GM21717 (cell line): ENCODE measurements around the gene TPSB2.

Experiments used
- ATAC-seq: cut with Tn5 transposase; IDR thresholded peaks from one replicate; pipeline ENCODE4 v1.9.1; 2021; ENCODE audit warnings: mild to moderate bottlenecking, moderate library complexity; ENCODE audit not compliant: unreplicated experiment

Gene TPSB2

DNA sequence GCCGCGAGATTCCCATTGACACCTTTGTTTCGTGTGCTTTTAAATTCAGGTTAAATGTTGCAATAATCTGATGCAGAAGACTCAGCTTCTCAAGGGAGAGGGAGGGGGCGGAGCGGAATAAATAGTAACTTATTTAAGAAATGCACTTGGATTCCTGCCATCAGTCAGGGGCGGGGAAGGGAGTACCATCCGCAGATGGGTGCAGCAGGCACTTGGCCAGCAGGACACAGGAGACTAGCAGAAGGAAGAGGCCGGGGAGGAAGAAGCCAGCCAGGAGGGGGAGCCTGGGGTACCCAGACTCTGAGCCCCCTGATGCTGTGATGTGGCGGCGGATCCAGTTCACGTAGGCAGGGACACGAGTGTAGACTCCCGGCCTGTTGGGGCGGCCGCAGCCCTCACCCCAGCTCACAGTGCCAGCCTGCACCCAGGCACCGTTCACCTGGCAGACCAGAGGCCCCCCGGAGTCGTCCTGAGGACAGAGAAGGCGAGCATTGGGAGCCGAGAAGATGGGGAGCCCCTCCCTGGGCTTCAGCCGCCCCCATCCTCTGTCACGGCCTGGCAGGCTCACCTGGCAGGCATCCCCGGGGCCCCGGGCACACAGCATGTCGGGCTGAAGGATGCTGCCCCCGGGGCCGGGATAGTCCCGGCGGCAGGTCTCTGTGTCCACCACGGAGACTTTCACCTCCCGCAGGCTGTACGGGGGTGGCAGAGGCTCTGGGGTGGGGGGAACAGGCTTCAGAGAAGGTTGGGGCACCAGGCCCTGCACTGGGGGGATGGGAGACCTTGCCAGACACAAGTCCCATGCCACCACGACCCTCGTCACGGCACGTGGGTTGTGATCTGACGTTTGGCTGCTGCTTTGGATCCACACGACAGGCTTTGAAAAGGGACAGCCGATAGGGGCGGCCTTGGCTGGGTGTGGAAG, 8.1 kb downstream of the TPSB2 start:
- no peak for ATAC-seq

DNA sequence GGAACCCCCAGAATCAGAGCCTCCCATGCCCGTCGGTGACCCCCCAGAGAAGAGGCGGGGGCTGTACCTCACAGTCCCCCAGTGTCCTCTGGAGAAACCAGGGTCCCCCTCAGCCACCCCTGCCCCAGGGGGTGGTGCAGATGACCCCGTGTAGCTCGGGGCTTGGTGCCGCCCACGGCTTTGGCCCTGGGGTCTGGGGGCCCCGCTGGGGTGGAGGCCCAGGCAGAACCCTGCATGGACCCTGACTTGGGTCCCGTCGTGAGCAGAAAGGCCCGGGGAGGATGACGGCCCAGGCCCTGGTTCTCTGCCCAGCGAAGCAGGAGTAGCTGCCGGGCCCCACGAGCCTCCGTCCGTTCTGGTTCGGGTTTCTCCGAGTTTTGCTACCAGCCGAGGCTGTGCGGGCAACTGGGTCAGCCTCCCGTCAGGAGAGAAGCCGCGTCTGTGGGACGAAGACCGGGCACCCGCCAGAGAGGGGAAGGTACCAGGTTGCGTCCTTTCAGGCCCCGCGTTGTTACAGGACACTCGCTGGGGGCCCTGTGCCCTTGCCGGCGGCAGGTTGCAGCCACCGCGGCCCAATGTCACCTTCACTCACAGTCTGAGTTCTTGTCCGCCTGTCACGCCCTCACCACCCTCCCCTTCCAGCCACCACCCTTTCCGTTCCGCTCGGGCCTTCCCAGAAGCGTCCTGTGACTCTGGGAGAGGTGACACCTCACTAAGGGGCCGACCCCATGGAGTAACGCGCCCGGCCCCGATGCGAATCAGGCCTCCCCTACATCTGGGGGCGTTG, 8.9 kb downstream of the TPSB2 start:
- ATAC-seq: no peak

DNA sequence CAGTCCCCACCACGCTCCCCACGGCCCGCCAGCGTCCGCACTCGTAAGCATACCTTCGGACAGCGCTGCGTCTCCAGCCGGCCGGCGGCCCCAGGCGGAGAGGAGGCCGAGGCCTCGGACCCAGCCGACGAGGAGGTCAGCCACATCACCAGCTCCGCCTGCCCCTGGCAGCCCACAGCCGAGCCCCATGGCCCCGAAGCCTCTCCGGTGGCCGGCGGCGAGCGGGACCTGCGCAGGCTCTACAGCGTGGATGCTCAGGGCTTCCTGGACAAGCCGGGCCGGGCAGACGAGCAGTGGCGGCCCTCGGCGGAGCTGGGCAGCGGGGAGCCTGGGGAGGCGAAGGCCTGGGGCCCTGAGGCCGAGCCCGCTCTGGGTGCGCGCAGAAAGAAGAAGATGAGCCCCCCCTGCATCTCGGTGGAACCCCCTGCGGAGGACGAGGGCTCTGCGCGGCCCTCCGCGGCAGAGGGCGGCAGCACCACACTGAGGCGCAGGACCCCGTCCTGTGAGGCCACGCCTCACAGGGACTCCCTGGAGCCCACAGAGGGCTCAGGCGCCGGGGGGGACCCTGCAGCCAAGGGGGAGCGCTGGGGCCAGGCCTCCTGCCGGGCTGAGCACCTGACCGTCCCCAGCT, 9.8 kb downstream of the TPSB2 start:
- ATAC-seq: no peak

DNA sequence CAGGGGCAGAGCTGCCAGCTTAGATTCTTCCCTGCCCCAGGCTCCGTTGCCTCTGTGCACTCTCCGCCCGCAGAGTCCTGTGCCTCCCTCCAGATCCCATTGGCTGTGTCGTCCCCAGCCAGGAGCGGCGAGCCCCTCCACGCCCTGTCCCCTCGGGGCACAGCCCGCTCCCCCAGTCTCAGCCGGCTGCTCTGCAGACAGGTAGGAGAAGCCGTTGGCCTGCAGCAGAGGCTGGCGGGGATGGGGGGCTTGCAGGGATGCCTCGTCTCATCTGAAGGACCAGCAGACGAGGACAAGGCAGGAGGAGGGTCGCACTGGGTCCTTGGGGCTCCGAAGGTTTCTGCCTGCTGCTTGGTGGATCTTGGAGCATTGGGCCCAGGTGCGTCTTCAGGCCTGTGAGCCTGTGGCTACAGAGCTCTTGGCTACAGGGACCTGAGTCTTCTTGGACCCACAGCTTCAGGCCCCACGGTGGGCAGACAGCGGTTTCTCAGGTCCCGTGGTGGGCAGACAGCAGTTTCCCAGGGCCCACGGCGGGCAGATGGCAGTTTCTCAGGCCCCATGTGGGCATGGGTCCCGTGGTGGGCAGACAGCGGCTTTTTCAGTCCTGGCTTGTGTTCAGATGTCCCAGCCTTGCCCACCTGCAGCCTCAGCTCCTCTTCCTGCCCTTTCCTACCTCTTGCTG, 10.9 kb downstream of the TPSB2 start:
- ATAC-seq: no peak

DNA sequence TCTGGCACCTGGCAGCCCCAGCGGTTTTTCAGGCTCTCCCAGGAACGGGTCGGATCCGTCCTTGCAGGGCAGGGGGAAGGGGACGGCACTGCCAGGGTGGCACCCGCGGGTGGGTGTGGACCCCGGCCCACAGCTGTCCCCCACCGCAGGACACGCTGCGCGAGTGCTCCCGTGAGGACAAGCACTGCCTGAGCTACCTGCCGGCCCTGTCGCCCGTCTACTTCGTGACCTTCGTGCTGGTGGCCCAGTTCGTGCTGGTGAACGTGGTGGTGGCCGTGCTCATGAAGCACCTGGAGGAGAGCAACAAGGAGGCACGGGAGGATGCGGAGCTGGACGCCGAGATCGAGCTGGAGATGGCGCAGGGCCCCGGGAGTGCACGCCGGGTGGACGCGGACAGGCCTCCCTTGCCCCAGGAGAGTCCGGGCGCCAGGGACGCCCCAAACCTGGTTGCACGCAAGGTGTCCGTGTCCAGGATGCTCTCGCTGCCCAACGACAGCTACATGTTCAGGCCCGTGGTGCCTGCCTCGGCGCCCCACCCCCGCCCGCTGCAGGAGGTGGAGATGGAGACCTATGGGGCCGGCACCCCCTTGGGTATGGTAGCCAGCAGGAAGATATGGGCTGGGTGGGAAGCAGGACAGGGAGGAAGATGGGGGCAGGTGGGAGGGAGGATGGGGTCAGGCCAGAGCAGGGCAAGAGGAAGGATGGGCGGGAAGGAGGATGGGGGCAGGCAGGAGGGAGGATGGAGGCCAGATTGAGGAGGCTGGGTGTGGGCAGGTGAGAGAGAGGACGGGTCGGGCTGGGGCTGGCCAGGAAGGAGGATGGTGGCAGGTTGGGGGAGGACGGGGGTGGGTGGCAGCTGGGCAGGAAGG, 11.7 kb downstream of the TPSB2 start:
- no peak for ATAC-seq

DNA sequence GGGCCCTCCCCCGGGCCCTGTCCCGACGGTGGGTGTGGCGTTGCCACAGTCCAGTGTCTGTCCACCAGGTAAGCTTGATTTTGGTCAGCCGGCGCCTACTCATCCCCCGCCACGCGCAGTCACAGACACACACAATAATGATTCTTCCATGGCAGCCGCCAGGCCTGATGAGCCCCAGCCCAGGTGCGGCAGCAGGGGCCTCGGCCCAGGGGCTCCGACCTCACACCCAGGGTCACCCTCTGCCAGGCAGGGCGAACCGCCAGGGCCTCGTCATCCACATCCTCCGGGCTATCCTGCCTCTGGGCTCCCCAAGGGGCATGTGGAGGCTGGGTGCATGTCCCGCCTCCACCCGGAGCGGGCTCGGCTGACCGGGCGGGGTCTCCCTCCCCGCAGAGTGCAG, 12.5 kb downstream of the TPSB2 start:
- no peak for ATAC-seq

DNA sequence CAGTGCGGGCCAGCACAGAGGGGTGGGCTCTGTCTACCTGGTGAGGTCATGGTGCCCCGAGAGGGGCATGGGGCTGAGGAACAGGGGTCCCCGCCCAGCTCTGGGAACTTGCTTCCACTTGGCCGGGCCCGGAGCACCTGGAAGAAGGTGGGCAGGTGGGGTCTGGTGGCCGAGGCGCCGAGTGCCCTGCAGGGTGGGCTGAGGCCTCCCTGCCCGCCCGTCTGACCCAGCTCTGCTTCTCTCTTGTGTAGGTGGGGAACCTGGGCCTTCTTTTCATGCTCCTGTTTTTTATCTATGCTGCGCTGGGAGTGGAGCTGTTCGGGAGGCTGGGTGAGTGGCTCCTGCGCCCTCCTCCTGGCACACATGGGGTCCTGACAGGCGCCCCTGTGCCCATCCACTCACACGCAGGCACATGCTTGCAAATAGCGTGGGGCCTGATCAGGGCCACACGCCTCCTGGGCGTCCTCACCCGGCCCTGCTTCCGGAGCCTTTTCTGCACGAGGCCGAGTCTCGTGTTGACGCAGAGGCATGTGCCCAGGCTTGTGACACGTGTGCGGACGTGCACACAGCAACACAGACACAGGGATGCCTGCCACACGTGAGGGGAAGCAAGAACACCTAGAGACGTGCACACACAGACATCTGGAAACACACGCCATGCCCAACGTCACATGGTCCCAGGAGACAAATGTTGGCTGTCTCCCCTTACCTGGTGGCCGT, 13.1 kb downstream of the TPSB2 start:
- ATAC-seq: no peak

DNA sequence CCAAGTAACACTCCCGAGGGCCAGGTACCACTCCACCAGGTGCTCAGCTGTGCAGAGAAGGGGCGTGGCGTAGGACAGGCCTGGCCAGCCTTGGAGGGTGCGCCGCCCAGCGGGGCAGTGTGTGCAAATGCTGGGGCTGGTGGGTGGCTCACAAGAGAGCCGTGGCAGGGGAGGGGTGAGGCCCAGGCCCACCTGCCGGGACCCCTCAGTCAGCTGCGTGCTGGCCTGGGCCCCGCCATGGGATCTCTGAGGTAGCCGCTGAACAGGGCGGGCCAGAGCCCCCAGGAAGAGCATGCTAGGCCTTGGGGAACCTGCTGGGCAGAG, 13.7 kb downstream of the TPSB2 start:
- no peak for ATAC-seq

DNA sequence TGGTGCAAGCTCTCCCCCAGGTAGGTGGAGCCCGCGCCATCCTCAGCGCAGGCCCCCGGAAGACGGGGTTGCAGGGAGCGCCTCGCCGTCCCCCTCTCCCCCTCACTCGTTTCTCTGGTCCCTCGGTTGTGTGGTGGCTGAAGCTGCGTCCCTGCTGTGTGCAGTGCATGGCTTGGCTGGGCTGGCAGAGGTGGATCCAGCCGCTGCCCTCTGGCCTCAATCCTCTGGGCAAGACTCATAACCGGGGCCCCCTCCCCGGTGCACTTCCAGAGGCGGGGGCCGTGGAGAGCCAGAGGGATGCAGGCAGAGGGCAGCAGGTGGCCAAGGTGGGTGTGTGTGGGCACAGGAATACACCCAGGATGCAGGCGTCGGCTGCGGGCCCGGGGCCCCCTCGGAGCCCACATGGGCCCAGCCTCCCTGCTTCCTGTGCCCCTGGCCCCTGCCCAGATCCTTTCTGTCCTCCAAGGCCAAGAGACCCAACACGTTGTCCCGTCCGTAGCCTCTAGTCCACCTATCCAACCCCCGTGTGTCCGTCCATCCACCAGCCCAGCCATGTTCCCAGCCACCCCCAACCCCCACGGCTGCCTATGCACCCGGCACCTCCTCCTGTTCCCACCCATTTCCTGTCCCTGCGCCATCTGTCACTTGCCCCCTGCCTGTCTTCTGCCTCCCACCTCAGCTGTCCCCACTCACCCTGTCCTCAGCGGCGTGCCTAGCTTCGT, 14.2 kb downstream of the TPSB2 start:
- ATAC-seq: no peak

DNA sequence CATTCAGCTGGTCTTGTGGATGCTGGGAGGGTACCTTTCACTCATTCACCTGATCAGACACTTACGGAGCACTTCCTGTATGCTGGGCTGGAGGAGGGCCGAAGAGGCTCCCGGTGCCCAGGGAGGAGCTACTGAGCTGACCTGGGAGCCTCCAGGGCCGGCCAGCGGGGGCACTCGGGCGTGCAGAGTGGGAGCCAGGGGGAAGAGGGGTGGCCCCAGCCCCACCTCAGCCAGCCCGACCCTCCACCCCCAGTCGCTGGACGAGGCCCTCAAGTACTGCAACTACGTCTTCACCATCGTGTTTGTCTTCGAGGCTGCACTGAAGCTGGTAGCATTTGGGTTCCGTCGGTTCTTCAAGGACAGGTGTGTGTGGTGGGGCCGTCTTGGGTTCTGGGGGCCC, 15.3 kb downstream of the TPSB2 start:
- no peak for ATAC-seq

DNA sequence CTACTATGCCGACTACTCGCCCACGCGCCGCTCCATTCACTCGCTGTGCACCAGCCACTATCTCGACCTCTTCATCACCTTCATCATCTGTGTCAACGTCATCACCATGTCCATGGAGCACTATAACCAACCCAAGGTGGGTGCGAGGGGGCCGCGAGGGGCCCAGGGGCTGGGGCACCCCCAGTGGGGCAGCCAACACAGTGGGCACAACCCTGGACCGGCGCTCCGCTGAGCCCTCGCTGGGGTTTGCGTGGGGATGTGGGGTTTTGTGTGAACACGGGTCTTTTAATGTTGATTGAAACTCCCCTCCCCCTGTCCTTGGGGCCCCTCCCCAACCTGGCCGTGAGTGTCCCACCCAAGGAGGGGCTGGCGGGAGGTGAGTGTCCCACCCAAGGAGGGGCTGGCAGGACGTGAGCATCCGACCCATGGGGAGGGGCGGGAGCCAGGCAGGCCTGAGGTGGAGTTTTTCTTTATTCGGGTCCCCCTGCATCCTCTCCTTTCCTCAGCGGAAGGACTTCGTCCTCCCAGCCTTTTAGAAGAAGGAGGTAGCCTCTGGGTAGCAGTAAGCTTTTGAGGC, 16.1 kb downstream of the TPSB2 start:
- no peak for ATAC-seq

DNA sequence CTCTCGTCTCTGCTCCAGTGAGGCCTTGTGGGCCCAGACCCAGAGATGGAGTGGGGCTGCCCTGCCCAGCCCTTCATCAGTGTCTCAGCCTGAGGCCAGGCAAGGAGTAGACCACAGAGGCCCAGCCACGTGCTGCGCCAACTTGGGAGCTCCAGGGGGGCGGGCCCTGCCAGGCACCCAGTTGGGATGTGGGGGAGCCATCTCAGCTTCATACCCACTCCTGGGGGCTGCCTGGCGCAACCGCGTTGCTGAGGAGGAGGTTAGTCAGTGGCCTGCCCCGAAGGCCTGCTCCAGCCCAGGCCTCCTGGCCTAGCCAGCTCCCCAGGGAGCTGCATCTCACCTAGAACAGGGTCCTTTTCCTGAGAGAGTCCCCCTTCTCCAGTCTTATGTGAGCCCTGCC, 16.8 kb downstream of the TPSB2 start:
- no peak for ATAC-seq

DNA sequence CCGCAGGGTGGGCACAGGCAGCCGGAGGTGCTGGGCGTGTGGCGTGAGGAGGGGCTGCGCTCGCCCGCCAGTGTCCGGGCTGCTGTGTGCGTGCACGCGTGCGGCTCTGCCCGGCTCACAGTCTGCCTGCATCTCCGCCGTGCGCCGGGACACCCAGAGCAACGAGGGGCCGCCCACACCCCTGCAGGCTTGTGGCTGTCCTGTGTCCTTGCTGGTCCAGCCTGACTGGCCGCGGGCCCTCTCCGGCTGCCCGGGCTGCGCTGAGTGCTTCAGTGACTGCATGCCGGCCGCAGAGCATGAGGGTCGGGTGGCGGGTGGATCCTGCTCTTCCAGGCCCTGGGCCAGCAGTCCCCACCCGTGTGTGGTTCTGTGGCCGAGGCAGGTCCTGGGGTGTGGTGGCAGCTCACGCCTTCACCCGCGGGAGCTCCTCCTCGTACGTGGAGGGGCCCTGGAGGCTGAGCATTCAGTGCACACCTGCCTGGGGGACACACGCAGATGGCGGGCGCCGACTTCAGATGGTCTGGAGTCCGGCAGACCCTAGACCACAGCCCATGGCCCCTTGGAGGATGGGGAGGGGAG, 17.3 kb downstream of the TPSB2 start:
- no peak for ATAC-seq

DNA sequence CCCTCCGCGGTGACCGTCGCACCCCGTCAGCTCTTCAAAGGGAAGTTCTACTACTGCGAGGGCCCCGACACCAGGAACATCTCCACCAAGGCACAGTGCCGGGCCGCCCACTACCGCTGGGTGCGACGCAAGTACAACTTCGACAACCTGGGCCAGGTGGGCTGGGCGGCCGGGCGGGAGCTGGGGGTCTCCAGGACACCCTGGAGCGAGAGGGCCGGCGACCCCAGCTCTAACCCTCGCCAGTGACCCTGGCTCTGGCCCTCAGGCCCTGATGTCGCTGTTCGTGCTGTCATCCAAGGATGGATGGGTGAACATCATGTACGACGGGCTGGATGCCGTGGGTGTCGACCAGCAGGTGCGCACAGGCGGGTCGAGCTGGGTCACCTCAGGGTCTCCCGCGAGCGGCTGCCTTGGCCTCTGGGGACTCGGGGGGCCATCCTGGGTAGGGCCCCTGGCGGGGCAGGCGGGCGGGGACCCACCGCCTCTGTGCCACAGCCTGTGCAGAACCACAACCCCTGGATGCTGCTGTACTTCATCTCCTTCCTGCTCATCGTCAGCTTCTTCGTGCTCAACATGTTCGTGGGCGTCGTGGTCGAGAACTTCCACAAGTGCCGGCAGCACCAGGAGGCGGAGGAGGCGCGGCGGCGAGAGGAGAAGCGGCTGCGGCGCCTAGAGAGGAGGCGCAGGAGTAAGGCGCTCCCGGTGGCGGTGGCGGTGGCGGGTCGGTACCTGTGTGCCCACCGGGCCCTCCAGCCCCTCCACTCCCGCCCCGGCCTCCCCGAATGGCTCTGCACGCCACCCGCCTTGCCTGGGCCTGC, 18.3 kb downstream of the TPSB2 start:
- ATAC-seq: no peak

DNA sequence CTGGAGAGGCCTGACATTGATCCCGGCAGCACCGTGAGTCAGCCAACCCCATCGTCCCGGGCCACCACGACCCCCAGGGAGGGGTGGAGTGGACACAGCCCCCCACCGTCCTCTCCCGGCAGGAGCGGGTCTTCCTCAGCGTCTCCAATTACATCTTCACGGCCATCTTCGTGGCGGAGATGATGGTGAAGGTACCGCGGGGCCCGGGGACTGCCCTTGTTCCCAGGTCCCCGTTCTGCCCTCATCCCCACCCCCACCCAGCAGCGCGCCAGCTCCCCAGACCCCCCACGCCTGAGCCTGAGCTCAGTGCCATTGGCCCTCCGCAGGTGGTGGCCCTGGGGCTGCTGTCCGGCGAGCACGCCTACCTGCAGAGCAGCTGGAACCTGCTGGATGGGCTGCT, 19.5 kb downstream of the TPSB2 start:
- ATAC-seq: no peak

DNA sequence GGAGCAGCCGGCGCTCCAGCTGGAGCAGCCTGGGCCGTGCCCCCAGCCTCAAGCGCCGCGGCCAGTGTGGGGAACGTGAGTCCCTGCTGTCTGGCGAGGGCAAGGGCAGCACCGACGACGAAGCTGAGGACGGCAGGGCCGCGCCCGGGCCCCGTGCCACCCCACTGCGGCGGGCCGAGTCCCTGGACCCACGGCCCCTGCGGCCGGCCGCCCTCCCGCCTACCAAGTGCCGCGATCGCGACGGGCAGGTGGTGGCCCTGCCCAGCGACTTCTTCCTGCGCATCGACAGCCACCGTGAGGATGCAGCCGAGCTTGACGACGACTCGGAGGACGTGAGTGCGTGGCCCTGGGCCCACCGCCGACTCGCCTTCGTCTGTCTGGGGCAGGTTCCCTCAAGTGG, 20.9 kb downstream of the TPSB2 start:
- no peak for ATAC-seq

DNA sequence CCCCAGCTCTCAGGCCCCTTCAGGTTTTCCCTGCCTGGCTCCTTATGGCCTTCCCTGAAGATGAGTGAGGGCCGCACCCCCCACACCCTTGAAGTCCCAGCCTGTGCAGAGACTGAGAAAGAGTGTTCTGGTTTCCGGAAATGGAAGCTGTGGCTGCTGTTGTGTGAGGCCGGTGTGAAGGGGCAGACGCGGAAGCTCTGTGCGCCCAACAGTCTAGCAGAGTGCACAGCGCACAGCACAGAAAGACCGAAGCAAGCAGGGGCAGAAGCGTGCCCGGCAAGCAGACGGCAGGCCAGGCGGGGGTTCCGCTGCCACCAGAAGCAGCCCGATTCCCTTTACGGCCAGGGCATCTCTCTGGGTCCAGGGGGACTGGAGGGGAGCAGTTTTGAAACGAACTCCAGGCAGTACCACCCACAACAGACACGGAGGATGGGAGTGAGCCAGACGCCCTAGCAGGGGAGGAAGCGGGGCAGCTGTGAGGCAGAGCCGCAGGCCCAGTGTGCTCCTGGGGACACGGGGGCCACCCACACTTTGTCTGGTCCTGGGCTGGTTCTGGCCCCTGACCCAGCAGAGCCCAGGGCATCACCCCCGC, 21.6 kb downstream of the TPSB2 start:
- ATAC-seq: no peak
